Activated CD8-positive, alpha-beta memory T cell treated with anti-CD3 and anti-CD28 coated beads, Interleukin-2, amount 50 U/mL, for 4 hours (primary cell): ENCODE measurements around the gene AP5M1.
"Not testable (repeated sequence)": the region's sequence is repeated elsewhere in the genome, so short reads cannot be mapped to it uniquely, and the experiment has no call there.

Experiments used
- DNase-seq: peaks from one replicate; pipeline ENCODE4 v3.0.0-alpha.2; 2020

The AP5M1 gene

GRCh38 chr14:57291692-57292647 is 23.2 kb downstream of the AP5M1 start:
- no peak for DNase-seq

GRCh38 chr14:57293866-57294837 is 25.4 kb downstream of the AP5M1 start:
- no peak for DNase-seq

GRCh38 chr14:57295239-57295638 is 26.5 kb downstream of the AP5M1 start:
- DNase-seq, result no peak

- DNase-seq, result no peak
Measured at GRCh38 chr14:57297852-57298251, 29.1 kb downstream of the AP5M1 start.

GRCh38 chr14:57299511-57299910 is 30.7 kb downstream of the AP5M1 start:
- DNase-seq, result no peak

GRCh38 chr14:57302883-57303282 is 34.1 kb downstream of the AP5M1 start:
- DNase-seq, result no peak

GRCh38 chr14:57314396-57315089 is 45.8 kb downstream of the AP5M1 start:
- DNase-seq, result no peak

GRCh38 chr14:57317248-57317833 is 48.6 kb downstream of the AP5M1 start:
- peak; percentile 69 for DNase-seq

GRCh38 chr14:57319636-57320192 is 50.9 kb downstream of the AP5M1 start:
- DNase-seq, result no peak

- DNase-seq, result no peak
Measured at GRCh38 chr14:57323721-57324120, 55.0 kb downstream of the AP5M1 start.

- no peak for DNase-seq
Measured at GRCh38 chr14:57326253-57326652, 57.5 kb downstream of the AP5M1 start.

GRCh38 chr14:57329833-57330232 is 61.1 kb downstream of the AP5M1 start:
- no peak for DNase-seq

GRCh38 chr14:57332475-57332874 is 63.7 kb downstream of the AP5M1 start:
- not testable (repeated sequence) for DNase-seq

GRCh38 chr14:57333726-57334125 is 65.0 kb downstream of the AP5M1 start:
- not testable (repeated sequence) for DNase-seq

GRCh38 chr14:57343545-57344297 is 75.0 kb downstream of the AP5M1 start:
- DNase-seq, result not testable (repeated sequence)

- no peak for DNase-seq
Measured at GRCh38 chr14:57345106-57345505, 76.3 kb downstream of the AP5M1 start.

GRCh38 chr14:57346741-57347140 is 78.0 kb downstream of the AP5M1 start:
- no peak for DNase-seq
